GM12878 (cell line): ENCODE results near the gene KRT12.

Experiments used
- SUZ12 ChIP-seq: fragments of 200-600 bp; sonication (generic); IDR thresholded peaks from one replicate; pipeline ENCODE4 v1.6.1; 2018; ENCODE audit warnings: antibody characterized with exemption, mild to moderate bottlenecking; ENCODE audit not compliant: unreplicated experiment
- TF ChIP-seq, protein P1 (sequence below): IDR thresholded peaks from 2 replicates; pipeline ENCODE4 v1.6.1; 2012; ENCODE audit warnings: low read depth, low read length, improper control_type of control experiment

DNA sequence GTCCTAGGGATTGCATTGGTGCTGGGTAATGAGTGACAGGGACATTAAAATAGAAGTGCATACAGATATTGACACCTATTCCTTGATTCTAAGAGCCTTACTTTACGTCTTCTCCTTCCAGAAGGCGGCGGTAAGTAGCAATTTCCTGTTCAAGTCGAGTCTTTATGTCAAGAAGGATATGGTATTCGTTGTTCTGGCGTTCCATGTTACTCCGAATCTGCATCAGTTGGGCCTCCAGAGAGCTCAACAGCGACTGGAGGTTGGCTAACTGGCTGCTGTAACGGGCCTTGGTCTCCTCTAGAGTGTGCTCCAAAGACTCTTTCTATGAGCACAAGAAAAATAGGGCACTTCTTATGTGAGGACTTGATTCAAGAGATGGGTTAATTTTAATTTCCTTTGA lies 11.0 kb upstream of the KRT12 start:
- TF ChIP-seq, protein P1, sequence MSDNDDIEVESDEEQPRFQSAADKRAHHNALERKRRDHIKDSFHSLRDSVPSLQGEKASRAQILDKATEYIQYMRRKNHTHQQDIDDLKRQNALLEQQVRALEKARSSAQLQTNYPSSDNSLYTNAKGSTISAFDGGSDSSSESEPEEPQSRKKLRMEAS: no peak
- no peak for TF ChIP-seq SUZ12
